ENCODE data around the gene PGC.

DNA sequence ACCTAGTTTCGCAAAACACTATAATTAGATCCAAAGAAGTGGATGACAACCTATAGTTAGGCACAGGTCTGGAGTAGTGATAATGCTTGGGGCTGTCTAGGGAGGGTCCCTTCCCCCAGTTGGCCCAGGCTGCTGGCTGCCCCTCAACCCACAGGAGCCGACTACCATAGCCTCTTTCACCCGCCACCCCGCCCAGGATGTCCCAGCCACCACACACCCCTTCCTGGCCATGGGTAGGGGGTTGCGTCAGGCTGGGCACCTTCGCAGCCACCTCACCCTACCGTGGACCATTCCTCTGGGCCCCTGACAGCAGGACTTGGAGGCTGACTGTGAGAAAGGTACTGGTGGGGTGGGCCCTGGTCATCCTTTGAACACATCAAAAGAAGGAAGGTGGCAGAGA is 20.3 kb downstream of the PGC start:
- TF ChIP-seq, protein P1, sequence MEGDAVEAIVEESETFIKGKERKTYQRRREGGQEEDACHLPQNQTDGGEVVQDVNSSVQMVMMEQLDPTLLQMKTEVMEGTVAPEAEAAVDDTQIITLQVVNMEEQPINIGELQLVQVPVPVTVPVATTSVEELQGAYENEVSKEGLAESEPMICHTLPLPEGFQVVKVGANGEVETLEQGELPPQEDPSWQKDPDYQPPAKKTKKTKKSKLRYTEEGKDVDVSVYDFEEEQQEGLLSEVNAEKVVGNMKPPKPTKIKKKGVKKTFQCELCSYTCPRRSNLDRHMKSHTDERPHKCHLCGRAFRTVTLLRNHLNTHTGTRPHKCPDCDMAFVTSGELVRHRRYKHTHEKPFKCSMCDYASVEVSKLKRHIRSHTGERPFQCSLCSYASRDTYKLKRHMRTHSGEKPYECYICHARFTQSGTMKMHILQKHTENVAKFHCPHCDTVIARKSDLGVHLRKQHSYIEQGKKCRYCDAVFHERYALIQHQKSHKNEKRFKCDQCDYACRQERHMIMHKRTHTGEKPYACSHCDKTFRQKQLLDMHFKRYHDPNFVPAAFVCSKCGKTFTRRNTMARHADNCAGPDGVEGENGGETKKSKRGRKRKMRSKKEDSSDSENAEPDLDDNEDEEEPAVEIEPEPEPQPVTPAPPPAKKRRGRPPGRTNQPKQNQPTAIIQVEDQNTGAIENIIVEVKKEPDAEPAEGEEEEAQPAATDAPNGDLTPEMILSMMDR (IDR thresholded peaks at IDR 0.05) = no peak
- TF ChIP-seq EP300 (IDR thresholded peaks at IDR 0.05; ENCODE audit: borderline replicate concordance in 1 of 2, low read depth in 1 of 2, low read length in 1 of 2) (no peak), FOXM1 (IDR thresholded peaks at IDR 0.05; ENCODE audit: low read depth) (no peak), FOSL2 (IDR thresholded peaks at IDR 0.05; ENCODE audit: borderline replicate concordance, low read depth) (no peak), EZH2phosphoT487 (IDR thresholded peaks at IDR 0.05; ENCODE audit: borderline replicate concordance, low read depth) (no peak), SMC3 (IDR thresholded peaks at IDR 0.05; ENCODE audit: low read depth, low read length) (no peak), PBX3 (IDR thresholded peaks at IDR 0.05) (no peak), GATA2 (CRISPR knock-in tag; IDR thresholded peaks at IDR 0.05) (no peak), TAF1 (IDR thresholded peaks at IDR 0.05; ENCODE audit: borderline replicate concordance, low read depth, low read length) (no peak)
